Endothelial cell of umbilical vein (primary cell): ENCODE measurements around the gene NOD2. TPM values are rescaled to one million over a fixed set of nuclear protein-coding genes. Genes with fewer than 3 reads are reported as not detected.

Source experiments
- BruUV-seq: library from RNA; stranded (reverse); fragments of 400-500 nt; replicated peaks from 2 replicates; lab custom pipeline; 2021; lab: Mats Ljungman, UMichigan
- CTCF ChIA-PET: fragments of 300-600, 350-600 bp; sonication (Branson Sonifier 250); formaldehyde crosslinking; loops from one replicate; lab custom pipeline; 2021; ENCODE audit warnings: antibody characterized with exemption, inconsistent platforms; lab: Charles Lee
- POLR2A ChIA-PET: fragments of 300-600, 350-600 bp; sonication (Branson Sonifier 250); formaldehyde crosslinking; loops from one replicate; lab custom pipeline; 2021; ENCODE audit warnings: antibody characterized with exemption, inconsistent platforms; lab: Charles Lee
- DNase-seq: peaks from one replicate; pipeline ENCODE4 v3.0.0-alpha.2; 2011; ENCODE audit warnings: low read depth, low spot score
- FAIRE-seq: peaks from 2 replicates; lab custom pipeline; 2011; peaks lifted over from hg19 to GRCh38; lab: Jason Lieb, UNC
- H2AFZ ChIP-seq: 2 replicates; pipeline ENCODE4 v1.6.0; 2012; ENCODE audit warnings: low read depth, low read length, control low read depth, inconsistent platforms
- H3K27ac ChIP-seq: 2 replicates; pipeline ENCODE4 v1.5.1; 2011; ENCODE audit warnings: low read depth, mild to moderate bottlenecking, control low read depth, low read length, moderate library complexity; ENCODE audit not compliant: insufficient read depth
- H3K27me3 ChIP-seq, 2 experiments: 2 replicates each; pipeline versions ENCODE4 v1.6.0 to v1.6.1; 2011; ENCODE audit warnings: low read length in 2 of 2, mixed read lengths in 1 of 2; ENCODE audit not compliant: control insufficient read depth in 2 of 2, insufficient read depth in 2 of 2
- H3K36me3 ChIP-seq, 2 experiments: 2 replicates in 1 of 2; 3 replicates in 1 of 2; pipeline ENCODE4 v1.5.1; 2011; ENCODE audit warnings: low read length in 2 of 2, mild to moderate bottlenecking in 1 of 2, moderate library complexity in 1 of 2; ENCODE audit not compliant: control insufficient read depth in 2 of 2, insufficient read depth in 2 of 2; ENCODE audit errors: extremely low read depth in 1 of 2
- H3K4me1 ChIP-seq: 3 replicates; pipeline ENCODE4 v1.5.1; 2011; ENCODE audit warnings: mild to moderate bottlenecking, low read length; ENCODE audit not compliant: control insufficient read depth, insufficient read depth; ENCODE audit errors: extremely low read depth
- H3K4me2 ChIP-seq: 2 replicates; pipeline ENCODE4 v1.6.1; 2011; ENCODE audit warnings: low read length, control low read depth, mixed read lengths; ENCODE audit not compliant: insufficient read depth
- H3K4me3 ChIP-seq, 3 experiments: fragments of 200-600 bp in 1 of 3; sonication (generic), shearing (Covaris generic) in 1 of 3; replicated peaks in 1 of 3; 2 replicates each; pipeline ENCODE4 v1.5.1; 2011 to 2016; ENCODE audit warnings: control low read depth in 3 of 3, low read length in 3 of 3, mild to moderate bottlenecking in 2 of 3, inconsistent platforms in 1 of 3, low read depth in 1 of 3, moderate library complexity in 1 of 3; ENCODE audit not compliant: insufficient read depth in 1 of 3
- H3K79me2 ChIP-seq: 2 replicates; pipeline ENCODE4 v1.6.0; 2012; ENCODE audit warnings: low read length, inconsistent platforms; ENCODE audit not compliant: control insufficient read depth, insufficient read depth
- H3K9ac ChIP-seq: replicated peaks from 2 replicates; pipeline ENCODE3; 2011; ENCODE audit warnings: low read length, control low read depth; ENCODE audit not compliant: insufficient read depth; ENCODE audit errors: extremely low read depth
- H3K9me1 ChIP-seq: replicated peaks from 3 replicates; pipeline ENCODE4 v1.6.0; 2011; ENCODE audit warnings: mild to moderate bottlenecking, low read length; ENCODE audit not compliant: control insufficient read depth, insufficient read depth; ENCODE audit errors: extremely low read depth
- H3K9me3 ChIP-seq: replicated peaks from 2 replicates; pipeline ENCODE4 v1.5.1; 2012; ENCODE audit warnings: low read length, inconsistent platforms; ENCODE audit not compliant: control insufficient read depth, insufficient read depth
- H4K20me1 ChIP-seq: replicated peaks from 2 replicates; pipeline ENCODE3; 2011; ENCODE audit warnings: mild to moderate bottlenecking, low read length; ENCODE audit not compliant: control insufficient read depth, insufficient read depth; ENCODE audit errors: extremely low read depth
- EZH2 ChIP-seq: IDR thresholded peaks from 2 replicates; pipeline ENCODE4 v1.6.1; 2012; ENCODE audit warnings: borderline replicate concordance, low read depth, mild to moderate bottlenecking, moderate library complexity, low read length, inconsistent platforms; ENCODE audit not compliant: severe bottlenecking
- FOS ChIP-seq: IDR thresholded peaks from 2 replicates; pipeline ENCODE4 v1.6.1; 2011; ENCODE audit warnings: mild to moderate bottlenecking, low read length, moderate library complexity, borderline replicate concordance; ENCODE audit not compliant: insufficient read depth
- GATA2 ChIP-seq: IDR thresholded peaks from 2 replicates; pipeline ENCODE4 v1.7.0; 2011; ENCODE audit warnings: low read depth, mild to moderate bottlenecking, moderate library complexity, mixed read lengths, low read length; ENCODE audit not compliant: insufficient read length, insufficient read depth
- JUN ChIP-seq: IDR thresholded peaks from 2 replicates; pipeline ENCODE4 v1.6.1; 2011; ENCODE audit warnings: borderline replicate concordance, low read depth; ENCODE audit not compliant: insufficient read length, insufficient read depth
- MYC ChIP-seq: IDR thresholded peaks from one replicate; pipeline ENCODE4 v1.6.1; 2011; ENCODE audit warnings: mild to moderate bottlenecking, low read depth, low read length
- POLR2A ChIP-seq: IDR thresholded peaks from 2 replicates; pipeline ENCODE4 v1.6.1; 2012; ENCODE audit warnings: low read depth, mild to moderate bottlenecking, control low read depth, low read length
- POLR2AphosphoS5 ChIP-seq: IDR thresholded peaks from 2 replicates; pipeline ENCODE4 v1.6.1; 2012; ENCODE audit warnings: low read depth, mild to moderate bottlenecking, control low read depth, low read length, moderate library complexity; ENCODE audit not compliant: insufficient read depth
- dilution Hi-C: fragments of 300-500 bp; cut with MboI; formaldehyde crosslinking; loops from one replicate; pipeline ENCODE4 v1.15.0; 2019; ENCODE audit warnings: low sequenced_read_pairs; ENCODE audit not compliant: extremely low pct_ligation_motif_present
- intact Hi-C: fragments of 100-400 bp; cut with micrococcal nuclease; formaldehyde crosslinking; loops from one replicate; pipeline ENCODE4 v1.10.0; 2022
- polyA plus RNA-seq, 4 experiments: library from polyadenylated mRNA; depleted of rRNA in 3 of 4; stranded (reverse) in 3 of 4; unstranded in 1 of 4; fragments of >200 nt; gene quantifications; 2 replicates each; pipeline versions ENCODE4 v1.2.1 to v1.2.3, GENCODE V29; 2011 to 2012; ENCODE audit warnings: missing spikeins in 1 of 4
- total RNA-seq: library from RNA; stranded (reverse); gene quantifications from 2 replicates; pipeline ENCODE4 v1.2.3, GENCODE V29; 2021
- TF ChIP-seq, protein P1 (sequence below), 2 donors: IDR thresholded peaks; 1 replicate in 1 of 2; 2 replicates in 1 of 2; pipeline ENCODE4 v1.5.1; 2011; ENCODE audit warnings: low read length in 2 of 2, mild to moderate bottlenecking in 2 of 2, moderate library complexity in 2 of 2, control low read depth in 1 of 2, inconsistent platforms in 1 of 2, low read depth in 1 of 2; ENCODE audit not compliant: insufficient read depth in 1 of 2; ENCODE audit errors: extremely low read depth in 1 of 2
- TF ChIP-seq, protein P2 (sequence below): IDR thresholded peaks from 2 replicates; pipeline ENCODE4 v1.6.1; 2011; ENCODE audit not compliant: insufficient read depth, insufficient read length

Gene NOD2
- total and polyA plus RNA-seq, 2 donors (not counting 3 experiments of a cell fraction or from before 2014, with no cell fraction given) = 0.07 to 0.58 TPM

DNA sequence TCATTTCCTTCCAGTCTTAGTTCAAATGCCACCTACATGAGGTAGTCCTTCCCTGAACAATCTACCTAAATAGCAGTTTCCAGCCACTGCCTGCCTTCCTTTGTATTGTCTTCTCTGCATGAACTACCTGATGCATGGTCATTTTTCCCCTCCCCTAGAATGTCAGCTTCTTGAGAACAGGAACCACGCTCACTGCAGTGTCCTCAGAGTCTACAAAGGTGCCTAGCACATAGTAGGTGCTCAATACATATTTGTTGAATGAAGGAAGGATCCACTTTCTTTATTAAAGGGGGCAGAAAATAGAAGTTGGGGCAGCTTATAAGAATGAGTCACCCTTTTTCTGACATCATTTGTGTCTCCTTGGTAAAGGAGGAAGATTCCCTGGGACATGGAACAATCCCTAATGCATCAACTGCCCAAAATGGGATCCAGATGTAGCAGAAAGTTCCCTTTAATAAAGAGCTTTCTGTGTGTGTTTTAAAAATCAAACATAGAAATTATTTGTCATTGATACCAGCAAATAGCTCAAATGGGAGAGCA, 44.1 kb downstream of the NOD2 start:
- POLR2A ChIA-PET = no interaction called here
- no peak overlapping the region for H3K9ac ChIP-seq
- FAIRE-seq (no peak), DNase-seq (no peak)
- BruUV-seq = no TSS peak
- H3K27me3 ChIP-seq = peaks cover 2 to 3% of the 10 kb centered on the region in 2 experiments
- dilution Hi-C loops = no loop called here
- no peak overlapping the region for H3K27ac ChIP-seq
- CTCF ChIA-PET = interaction anchor here (0.9 to 2.9 kb wide), 4 partner anchors 37 to 382 kb away, joined by 3 to 14 read pairs (median 3); no protein-coding TSS in a partner anchor
- peaks cover 5% of the 10 kb centered on the region for H3K4me1 ChIP-seq
- no peaks in the 10 kb centered on the region for H3K36me3 ChIP-seq
- no peaks in the 10 kb centered on the region for H3K9me3 ChIP-seq
- no peaks in the 10 kb centered on the region for H3K9me1 ChIP-seq
- H3K4me3 ChIP-seq = no peak overlapping the region
- H3K79me2 ChIP-seq = no peaks in the 10 kb centered on the region
- intact Hi-C loops = no loop called here
- H2AFZ ChIP-seq = no peak overlapping the region
- H3K4me2 ChIP-seq = no peak overlapping the region
- TF ChIP-seq JUN (peak; percentile 32), MYC (no peak)
- H4K20me1 ChIP-seq = no peaks in the 10 kb centered on the region

DNA sequence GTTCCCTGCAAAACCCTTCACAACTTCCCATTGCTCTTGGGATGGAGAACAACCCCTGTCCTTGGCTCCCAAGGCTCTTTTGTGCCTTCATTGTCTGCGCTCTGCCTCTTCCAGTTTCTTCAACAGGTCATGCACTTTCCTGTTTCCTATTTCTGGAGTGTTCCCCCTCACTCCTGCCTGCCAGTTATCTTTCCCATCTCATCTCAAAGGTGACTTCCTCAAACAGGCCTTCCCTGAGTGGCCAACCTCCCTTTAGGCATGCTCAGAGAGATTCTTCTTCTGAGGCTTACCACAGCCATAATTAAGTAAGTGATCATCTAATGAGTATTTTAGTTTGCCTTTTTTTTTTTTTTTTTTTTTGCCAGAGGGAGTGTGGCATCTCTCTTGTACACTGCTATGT, 45.6 kb downstream of the NOD2 start:
- POLR2A ChIA-PET = no interaction called here
- no peak for FAIRE-seq
- H3K27me3 ChIP-seq = peaks cover 2 to 3% of the 10 kb centered on the region in 2 experiments
- dilution Hi-C loops = no loop called here
- CTCF ChIA-PET = interaction anchor here (2.9 kb wide), 1 partner anchor 67 kb away, joined by 14 read pairs; no protein-coding TSS in a partner anchor
- peaks cover 9% of the 10 kb centered on the region for H3K4me1 ChIP-seq
- no peak overlapping the region for H2AFZ ChIP-seq
- H3K36me3 ChIP-seq = no peaks in the 10 kb centered on the region
- no peaks in the 10 kb centered on the region for H4K20me1 ChIP-seq
- no peak for DNase-seq
- no TSS peak for BruUV-seq
- H3K9me1 ChIP-seq = no peaks in the 10 kb centered on the region
- no peaks in the 10 kb centered on the region for H3K79me2 ChIP-seq
- H3K27ac ChIP-seq = no peak overlapping the region
- H3K9me3 ChIP-seq = no peaks in the 10 kb centered on the region
- H3K4me3 ChIP-seq = no peak overlapping the region
- no peak overlapping the region for H3K4me2 ChIP-seq
- intact Hi-C loops = no loop called here
- H3K9ac ChIP-seq = no peak overlapping the region
- TF ChIP-seq, protein P1, sequence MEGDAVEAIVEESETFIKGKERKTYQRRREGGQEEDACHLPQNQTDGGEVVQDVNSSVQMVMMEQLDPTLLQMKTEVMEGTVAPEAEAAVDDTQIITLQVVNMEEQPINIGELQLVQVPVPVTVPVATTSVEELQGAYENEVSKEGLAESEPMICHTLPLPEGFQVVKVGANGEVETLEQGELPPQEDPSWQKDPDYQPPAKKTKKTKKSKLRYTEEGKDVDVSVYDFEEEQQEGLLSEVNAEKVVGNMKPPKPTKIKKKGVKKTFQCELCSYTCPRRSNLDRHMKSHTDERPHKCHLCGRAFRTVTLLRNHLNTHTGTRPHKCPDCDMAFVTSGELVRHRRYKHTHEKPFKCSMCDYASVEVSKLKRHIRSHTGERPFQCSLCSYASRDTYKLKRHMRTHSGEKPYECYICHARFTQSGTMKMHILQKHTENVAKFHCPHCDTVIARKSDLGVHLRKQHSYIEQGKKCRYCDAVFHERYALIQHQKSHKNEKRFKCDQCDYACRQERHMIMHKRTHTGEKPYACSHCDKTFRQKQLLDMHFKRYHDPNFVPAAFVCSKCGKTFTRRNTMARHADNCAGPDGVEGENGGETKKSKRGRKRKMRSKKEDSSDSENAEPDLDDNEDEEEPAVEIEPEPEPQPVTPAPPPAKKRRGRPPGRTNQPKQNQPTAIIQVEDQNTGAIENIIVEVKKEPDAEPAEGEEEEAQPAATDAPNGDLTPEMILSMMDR (IDR thresholded peaks at IDR 0.05; ENCODE audit: extremely low read depth in 1 of 2, insufficient read depth in 1 of 2, low read depth in 1 of 2, low read length in 2 of 2) = no peak
- TF ChIP-seq GATA2 (no peak), POLR2AphosphoS5 (no peak), EZH2 (no peak), MYC (no peak), FOS (no peak), JUN (no peak), POLR2A (no peak)
- TF ChIP-seq, protein P2, sequence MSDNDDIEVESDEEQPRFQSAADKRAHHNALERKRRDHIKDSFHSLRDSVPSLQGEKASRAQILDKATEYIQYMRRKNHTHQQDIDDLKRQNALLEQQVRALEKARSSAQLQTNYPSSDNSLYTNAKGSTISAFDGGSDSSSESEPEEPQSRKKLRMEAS = no peak
